ENCODE measurements around the gene PPP1R2C.

DNA sequence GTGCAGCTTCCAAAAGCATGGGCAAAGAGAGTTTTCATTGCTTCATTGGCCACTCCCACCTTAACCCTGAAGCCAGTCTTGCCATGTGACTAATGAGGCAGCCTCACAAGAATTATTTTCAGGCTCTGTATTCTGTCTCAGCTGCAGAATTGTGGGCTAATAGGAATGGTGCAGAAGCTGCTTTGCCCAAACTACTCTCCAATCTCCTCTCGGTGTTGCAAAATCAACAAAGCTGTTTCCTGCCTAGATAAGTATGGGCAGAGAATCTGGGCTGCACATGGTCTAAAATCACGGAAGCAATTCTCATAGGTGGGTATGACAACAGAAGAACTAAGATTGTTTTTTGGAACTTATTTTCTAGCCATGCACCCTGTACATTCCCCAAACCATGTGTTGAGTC lies 31.4 kb downstream of the PPP1R2C start:
- no peak for TF ChIP-seq ZNF274 (IDR thresholded peaks at IDR 0.05; ENCODE audit: low read depth, low read length)
- no peak for TF ChIP-seq SUZ12 (IDR thresholded peaks at IDR 0.05; ENCODE audit: extremely low read depth, insufficient read depth, insufficient read length)
- no peak for TF ChIP-seq YY1 (IDR thresholded peaks at IDR 0.05; ENCODE audit: insufficient read depth, insufficient read length)
